ENCODE results near the gene DBP.

The DBP gene

GRCh38 chr19:48624791-48625723 is 12.1 kb downstream of the DBP start:
- Histone ChIP-seq H3K9ac (ENCODE audit: low read length in 2 of 2) (peak overlapping the region; percentile 22 to 74), H3K27me3 (ENCODE audit: control insufficient read depth in 1 of 2, insufficient read depth in 2 of 2, low read length in 2 of 2) (no peaks in the 10 kb centered on the region), H3K4me3 (ENCODE audit: low read length in 2 of 2) (peak overlapping the region; percentile 60 to 75), H3K27ac (ENCODE audit: low read length) (peak overlapping the region; percentile 67), H3K9me3 (ENCODE audit: control insufficient read depth in 2 of 2, low read length in 2 of 2) (no peaks in the 10 kb centered on the region), H3K36me3 (ENCODE audit: control insufficient read depth in 2 of 2, insufficient read depth in 2 of 2, low read length in 2 of 2) (peaks cover 0 to 2% of the 10 kb centered on the region in 2 donors), H3K4me1 (ENCODE audit: control insufficient read depth, insufficient read depth, low read length) (peaks cover 36% of the 10 kb centered on the region)

- peak overlapping the region; percentile 85 for H3K27ac ChIP-seq (ENCODE audit: low read length)
- H3K4me3 ChIP-seq (ENCODE audit: low read length in 2 of 2): peak overlapping the region; percentile 60 to 75
- H3K9me3 ChIP-seq (ENCODE audit: control insufficient read depth in 2 of 2, low read length in 2 of 2): no peaks in the 10 kb centered on the region
- no peaks in the 10 kb centered on the region for H3K36me3 ChIP-seq (ENCODE audit: control insufficient read depth in 2 of 2, insufficient read depth in 2 of 2, low read length in 2 of 2)
- H3K27me3 ChIP-seq (ENCODE audit: control insufficient read depth in 1 of 2, insufficient read depth in 2 of 2, low read length in 2 of 2): no peaks in the 10 kb centered on the region
- H3K4me1 ChIP-seq (ENCODE audit: control insufficient read depth, insufficient read depth, low read length): peaks cover 34% of the 10 kb centered on the region
- peak overlapping the region; percentile 62 to 80 for H3K9ac ChIP-seq (ENCODE audit: low read length in 2 of 2)
Measured at GRCh38 chr19:48624067-48624594, 13.0 kb downstream of the DBP start.

GRCh38 chr19:48623556-48624066 is 13.6 kb downstream of the DBP start:
- Histone ChIP-seq H3K9me3 (ENCODE audit: control insufficient read depth in 2 of 2, low read length in 2 of 2) (no peaks in the 10 kb centered on the region), H3K27ac (ENCODE audit: low read length) (peak overlapping the region; percentile 85), H3K27me3 (ENCODE audit: control insufficient read depth in 1 of 2, insufficient read depth in 2 of 2, low read length in 2 of 2) (no peaks in the 10 kb centered on the region), H3K9ac (ENCODE audit: low read length in 2 of 2) (peak overlapping the region; percentile 47 to 80), H3K4me3 (ENCODE audit: low read length in 2 of 2) (peak overlapping the region; percentile 47 to 75), H3K4me1 (ENCODE audit: control insufficient read depth, insufficient read depth, low read length) (peaks cover 33% of the 10 kb centered on the region), H3K36me3 (ENCODE audit: control insufficient read depth in 2 of 2, insufficient read depth in 2 of 2, low read length in 2 of 2) (no peaks in the 10 kb centered on the region)

GRCh38 chr19:48619692-48620585 is 17.2 kb downstream of the DBP start:
- no peaks in the 10 kb centered on the region for H3K27me3 ChIP-seq (ENCODE audit: control insufficient read depth in 1 of 2, insufficient read depth in 2 of 2, low read length in 2 of 2)
- no peaks in the 10 kb centered on the region for H3K9me3 ChIP-seq (ENCODE audit: control insufficient read depth in 2 of 2, low read length in 2 of 2)
- peaks cover 54% of the 10 kb centered on the region for H3K4me1 ChIP-seq (ENCODE audit: control insufficient read depth, insufficient read depth, low read length)
- peak overlapping the region; percentile 93 to 94 for H3K9ac ChIP-seq (ENCODE audit: low read length in 2 of 2)
- H3K27ac ChIP-seq (ENCODE audit: low read length): peak overlapping the region; percentile 94
- H3K4me3 ChIP-seq (ENCODE audit: low read length in 2 of 2): peak overlapping the region; percentile 83 to 96
- peaks cover 21 to 23% of the 10 kb centered on the region in 2 donors for H3K36me3 ChIP-seq (ENCODE audit: control insufficient read depth in 2 of 2, insufficient read depth in 2 of 2, low read length in 2 of 2)

GRCh38 chr19:48618916-48619691 is 18.1 kb downstream of the DBP start, which contains the start of the genes RPL18 and SPHK2:
Gene RPL18, minus strand, starts transcription at chr19:48619178. Its CDS starts 35 bp downstream, at chr19:48619143.
Gene SPHK2, plus strand, starts transcription at chr19:48619506. Its CDS starts 1,009 bp downstream, at chr19:48620515.
- Histone ChIP-seq H3K27ac (ENCODE audit: low read length) (peak within 1 kb of the TSS; percentile 94), H3K27me3 (ENCODE audit: control insufficient read depth in 1 of 2, insufficient read depth in 2 of 2, low read length in 2 of 2) (no peaks in the 10 kb centered on the region), H3K4me1 (ENCODE audit: control insufficient read depth, insufficient read depth, low read length) (peaks cover 46% of the 10 kb centered on the region), H3K36me3 (ENCODE audit: control insufficient read depth in 2 of 2, insufficient read depth in 2 of 2, low read length in 2 of 2) (peaks cover 21 to 23% of the 10 kb centered on the region in 2 donors), H3K9me3 (ENCODE audit: control insufficient read depth in 2 of 2, low read length in 2 of 2) (no peaks in the 10 kb centered on the region), H3K4me3 (ENCODE audit: low read length in 2 of 2) (peak within 1 kb of the TSS; percentile 96 to 98), H3K9ac (ENCODE audit: low read length in 2 of 2) (peak within 1 kb of the TSS; percentile 95 to 99)

- Histone ChIP-seq H3K27me3 (ENCODE audit: control insufficient read depth in 1 of 2, insufficient read depth in 2 of 2, low read length in 2 of 2) (no peaks in the 10 kb centered on the region), H3K4me1 (ENCODE audit: control insufficient read depth, insufficient read depth, low read length) (peaks cover 39% of the 10 kb centered on the region), H3K27ac (ENCODE audit: low read length) (peak overlapping the region; percentile 85), H3K9ac (ENCODE audit: low read length in 2 of 2) (peak overlapping the region; percentile 95 to 99), H3K36me3 (ENCODE audit: control insufficient read depth in 2 of 2, insufficient read depth in 2 of 2, low read length in 2 of 2) (peaks cover 21 to 23% of the 10 kb centered on the region in 2 donors), H3K4me3 (ENCODE audit: low read length in 2 of 2) (peak overlapping the region; percentile 96 to 98), H3K9me3 (ENCODE audit: control insufficient read depth in 2 of 2, low read length in 2 of 2) (no peaks in the 10 kb centered on the region)
Measured at GRCh38 chr19:48618278-48618915, 18.8 kb downstream of the DBP start.

GRCh38 chr19:48617146-48617937 is 19.8 kb downstream of the DBP start:
- Histone ChIP-seq H3K27ac (ENCODE audit: low read length) (no peak overlapping the region), H3K36me3 (ENCODE audit: control insufficient read depth in 2 of 2, insufficient read depth in 2 of 2, low read length in 2 of 2) (peaks cover 21 to 23% of the 10 kb centered on the region in 2 donors), H3K4me3 (ENCODE audit: low read length in 2 of 2) (peak overlapping the region; percentile 96 to 98), H3K27me3 (ENCODE audit: control insufficient read depth in 1 of 2, insufficient read depth in 2 of 2, low read length in 2 of 2) (no peaks in the 10 kb centered on the region), H3K9ac (ENCODE audit: low read length in 2 of 2) (peak overlapping the region; percentile 95 to 99), H3K4me1 (ENCODE audit: control insufficient read depth, insufficient read depth, low read length) (peaks cover 33% of the 10 kb centered on the region), H3K9me3 (ENCODE audit: control insufficient read depth in 2 of 2, low read length in 2 of 2) (no peaks in the 10 kb centered on the region)

GRCh38 chr19:48616491-48617056 is 20.6 kb downstream of the DBP start:
- H3K4me1 ChIP-seq (ENCODE audit: control insufficient read depth, insufficient read depth, low read length): peaks cover 33% of the 10 kb centered on the region
- H3K4me3 ChIP-seq (ENCODE audit: low read length in 2 of 2): no peak overlapping the region
- H3K36me3 ChIP-seq (ENCODE audit: control insufficient read depth in 2 of 2, insufficient read depth in 2 of 2, low read length in 2 of 2): peaks cover 21 to 23% of the 10 kb centered on the region in 2 donors
- no peak overlapping the region for H3K27ac ChIP-seq (ENCODE audit: low read length)
- no peaks in the 10 kb centered on the region for H3K9me3 ChIP-seq (ENCODE audit: control insufficient read depth in 2 of 2, low read length in 2 of 2)
- no peaks in the 10 kb centered on the region for H3K27me3 ChIP-seq (ENCODE audit: control insufficient read depth in 1 of 2, insufficient read depth in 2 of 2, low read length in 2 of 2)
- H3K9ac ChIP-seq (ENCODE audit: low read length in 2 of 2): no peak overlapping the region
